Activated CD8-positive, alpha-beta memory T cell treated with anti-CD3 and anti-CD28 coated beads for 48 hours (primary cell): ENCODE measurements around the gene HTR3B.
"Not testable (repeated sequence)": the region's sequence is repeated elsewhere in the genome, so short reads cannot be mapped to it uniquely, and the experiment has no call there.

ENCODE experiments used
- DNase-seq, 3 experiments: peaks; one replicate each; pipeline ENCODE4 v3.0.0-alpha.2; 2020; ENCODE audit warnings: low read depth in 2 of 3, low spot score in 2 of 3

The HTR3B gene

DNA sequence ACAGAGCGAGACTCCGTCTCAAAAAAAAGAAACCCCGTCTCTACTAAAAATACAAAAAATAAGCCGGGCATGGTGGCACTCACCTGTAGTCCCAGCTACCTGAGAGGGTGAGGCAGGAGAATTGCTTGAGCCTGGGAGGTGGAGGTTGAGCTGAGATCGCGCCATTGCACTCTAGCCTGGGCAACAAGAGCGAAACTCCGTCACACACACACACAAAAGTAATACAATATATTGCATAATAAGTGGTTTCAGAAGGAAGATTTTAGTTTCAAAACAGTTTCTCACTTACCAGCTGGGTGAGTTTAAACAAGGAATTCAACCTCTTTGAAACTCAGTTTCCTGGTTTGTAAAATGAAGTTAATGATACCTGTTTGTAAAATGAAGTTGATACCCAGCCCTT is 37.7 kb downstream of the HTR3B start:
- DNase-seq = no peak

DNA sequence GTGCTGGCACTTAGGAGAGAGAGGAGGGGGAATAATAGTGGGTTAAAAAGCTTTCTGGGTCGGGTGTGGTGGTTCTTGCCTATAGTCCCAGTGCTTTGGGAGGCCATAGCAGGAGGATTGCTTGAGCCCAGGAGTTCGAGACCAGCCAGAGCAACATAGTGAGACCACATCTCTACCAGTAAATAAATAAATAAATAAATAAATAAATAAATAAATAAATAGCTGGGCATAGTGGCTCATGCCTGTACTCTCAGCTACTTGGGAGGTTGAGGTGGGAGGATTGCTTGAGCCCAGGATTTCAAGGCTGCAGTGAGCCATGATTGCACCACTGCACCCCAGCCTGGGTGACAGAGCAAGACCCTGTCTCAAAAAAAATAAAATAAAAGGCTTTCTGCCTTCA is 41.6 kb downstream of the HTR3B start:
- DNase-seq = not testable (repeated sequence)

DNA sequence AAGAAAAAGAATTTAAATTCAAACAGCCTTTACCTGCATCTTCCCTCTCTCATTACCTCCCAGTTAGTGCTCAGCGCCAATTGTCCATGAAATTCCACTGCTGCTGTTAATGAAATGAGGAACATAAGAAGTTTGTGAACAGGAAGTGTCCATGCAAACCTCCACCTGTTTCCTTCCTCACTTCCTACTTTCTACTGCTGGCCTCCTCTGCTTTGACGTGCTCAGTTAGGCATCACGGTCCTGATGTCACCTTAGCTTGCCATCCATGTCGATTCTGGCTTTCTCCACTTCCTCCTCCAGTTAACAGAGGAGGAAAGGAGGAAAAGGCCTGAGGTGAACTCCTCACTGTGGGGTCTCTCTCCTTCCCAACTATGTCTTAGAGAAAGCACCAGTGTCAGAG is 43.4 kb downstream of the HTR3B start:
- DNase-seq = no peak

DNA sequence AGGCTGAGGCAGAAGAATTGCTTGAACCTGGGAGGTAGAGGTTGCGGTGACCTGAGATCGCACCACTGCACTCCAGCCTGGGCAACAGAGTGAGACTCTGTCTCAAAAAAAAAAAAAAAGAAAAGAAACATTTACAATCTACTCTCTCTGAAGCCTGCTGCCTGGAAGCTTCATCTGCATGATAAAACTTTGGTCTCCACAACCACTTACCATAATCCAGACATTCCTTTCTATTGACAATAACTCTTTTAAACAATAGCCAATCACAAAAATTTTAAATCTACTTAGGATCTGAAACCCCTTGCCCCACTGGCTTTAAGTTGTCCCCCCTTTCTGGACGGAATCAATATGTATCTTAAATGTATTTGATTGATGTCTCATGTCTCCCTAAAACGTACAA is 45.3 kb downstream of the HTR3B start:
- no peak for DNase-seq

DNA sequence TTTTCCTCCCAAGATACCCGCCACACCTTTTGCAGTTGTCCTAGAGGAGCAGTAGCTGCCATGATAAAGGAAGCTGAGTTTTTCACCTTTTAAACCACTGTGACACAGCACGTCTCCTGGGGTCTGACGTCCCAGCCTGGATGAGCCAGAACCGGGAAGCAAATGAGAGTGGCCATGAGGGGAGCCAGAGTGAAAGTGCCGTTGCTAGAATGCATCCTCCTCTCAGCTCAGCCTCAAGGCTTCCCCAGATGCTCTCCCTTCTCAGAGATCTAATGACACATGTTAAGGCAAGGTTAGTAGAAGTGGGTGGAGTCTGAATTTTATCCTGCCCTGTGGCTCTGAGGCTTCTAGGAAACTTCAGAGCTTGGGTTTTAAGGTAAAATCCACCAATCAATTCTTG is 46.9 kb downstream of the HTR3B start:
- DNase-seq = no peak

DNA sequence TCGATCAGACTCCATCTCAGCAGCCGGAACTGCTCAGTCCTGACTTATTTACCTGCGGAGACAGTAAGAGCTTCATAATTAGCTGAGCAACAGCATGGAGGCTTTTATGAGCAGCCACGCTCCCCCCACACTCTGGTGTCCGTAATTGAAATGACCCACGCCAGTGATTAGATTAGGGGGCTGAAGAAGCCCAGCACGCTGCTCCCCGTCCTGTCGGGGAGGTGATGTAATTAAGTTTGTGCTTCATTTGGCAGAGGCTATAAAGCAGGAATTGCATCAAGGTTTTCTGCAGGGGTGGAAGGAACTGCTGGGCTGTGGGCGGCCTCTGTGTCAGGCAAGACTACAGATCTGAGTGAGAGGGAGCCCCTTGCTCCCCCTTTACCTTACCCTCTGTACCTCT is 47.5 kb downstream of the HTR3B start:
- DNase-seq = no peak

DNA sequence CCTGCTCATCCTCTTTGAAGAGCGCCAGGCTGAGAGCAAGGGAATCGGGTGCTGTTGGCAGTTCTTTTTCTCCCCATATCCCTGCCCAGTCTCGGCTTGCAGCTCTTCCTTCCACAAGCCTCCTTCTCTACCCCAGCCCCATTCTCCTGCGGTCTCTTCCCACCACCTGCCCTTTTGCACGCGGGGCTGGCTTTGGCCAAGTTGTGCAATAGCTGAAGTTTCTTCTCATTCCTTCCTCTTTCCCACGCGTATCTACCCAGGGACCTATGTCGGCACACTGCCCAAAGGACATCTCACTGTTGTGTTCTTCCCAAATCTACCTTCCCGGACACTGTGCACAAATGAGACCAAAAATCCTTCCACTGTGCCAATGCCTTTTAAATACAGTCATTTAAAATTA is 48.0 kb downstream of the HTR3B start:
- DNase-seq = no peak

DNA sequence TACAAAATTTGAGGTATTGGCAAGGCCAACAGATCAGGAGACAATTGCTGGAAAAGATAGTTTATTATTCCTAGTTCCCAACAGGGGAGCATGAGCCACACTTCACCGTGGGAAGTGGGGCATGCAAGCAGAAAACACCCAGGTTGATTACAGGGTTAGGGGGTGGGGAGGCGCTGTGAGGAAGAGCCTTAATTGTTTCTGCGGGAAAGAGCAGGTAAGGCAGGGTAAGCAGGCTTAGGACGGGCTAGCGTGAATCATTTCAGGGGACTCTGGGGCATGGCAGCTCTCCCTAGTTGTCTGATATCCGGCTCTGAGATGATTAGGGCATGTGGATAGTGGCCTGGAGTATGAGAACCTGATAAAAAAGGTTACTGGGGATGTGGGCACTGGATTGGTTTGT is 49.6 kb downstream of the HTR3B start:
- DNase-seq = no peak

DNA sequence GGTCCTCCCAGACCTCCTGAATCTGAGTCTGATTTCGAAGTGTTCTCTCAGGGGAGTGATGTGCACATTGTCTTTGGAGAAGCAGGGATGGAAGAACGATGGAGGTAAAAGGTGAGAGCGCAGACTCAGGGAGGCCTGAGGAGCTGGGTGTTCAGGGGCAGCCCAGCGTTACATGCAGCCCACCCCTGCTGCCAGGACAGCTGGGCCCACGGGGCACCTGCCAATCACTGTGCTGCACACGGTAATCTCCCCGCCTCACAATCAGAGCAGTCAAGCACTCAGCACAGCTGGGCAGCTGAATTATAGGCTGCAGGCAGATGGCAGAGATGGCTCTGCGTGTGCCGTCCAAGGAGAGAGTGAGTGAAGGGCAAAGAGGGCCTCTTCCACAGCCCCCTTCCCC is 52.4 kb downstream of the HTR3B start:
- no peak for DNase-seq

DNA sequence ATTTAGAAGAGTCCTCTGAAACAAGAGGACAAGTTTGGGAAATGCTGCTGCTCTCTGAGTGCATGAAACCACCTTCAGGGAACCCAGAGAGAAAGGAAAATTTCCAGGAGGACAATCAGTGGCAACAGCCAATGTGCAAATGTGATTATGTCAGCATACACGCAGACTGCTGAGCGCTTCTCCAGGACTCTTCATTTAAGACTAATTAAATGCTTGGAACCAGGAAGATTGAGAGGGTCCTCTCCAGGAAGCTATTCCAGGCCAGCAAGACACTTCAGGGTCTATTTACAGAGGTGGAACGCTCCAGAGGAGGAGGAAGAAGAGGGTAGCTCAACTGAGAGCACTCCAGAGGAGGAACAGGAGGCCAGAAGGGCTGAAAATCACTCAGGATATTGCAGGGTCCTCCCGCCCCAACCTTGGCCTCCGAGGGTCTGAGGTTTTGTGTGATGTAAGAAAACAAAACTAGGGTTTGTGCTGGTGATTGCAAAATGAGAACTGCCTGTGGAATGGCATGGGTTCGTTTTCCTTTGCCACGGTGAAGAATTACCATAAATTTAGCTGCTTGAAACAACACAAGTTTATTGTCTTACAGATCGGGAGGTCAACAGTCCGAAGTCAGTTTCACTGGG is 56.2 kb downstream of the HTR3B start:
- no peak for DNase-seq

DNA sequence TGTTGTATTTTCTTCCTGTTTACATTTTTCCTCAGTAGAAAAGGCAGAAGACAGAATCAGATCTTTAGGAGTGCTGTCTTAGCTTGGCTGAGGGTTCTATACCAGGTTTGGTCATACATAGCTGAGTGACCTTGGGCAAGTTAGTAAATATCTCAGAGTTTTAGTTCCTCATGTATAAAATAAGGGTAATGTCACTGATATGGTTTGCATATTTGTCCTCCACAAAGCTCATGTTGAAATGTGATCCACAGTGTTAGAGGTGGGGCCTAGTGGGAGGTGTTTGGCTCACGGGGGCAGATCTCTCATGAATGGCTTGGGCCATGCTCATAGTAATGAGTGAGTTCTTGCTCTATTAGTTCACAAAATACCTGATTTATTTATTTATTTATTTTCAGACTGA is 62.8 kb downstream of the HTR3B start:
- DNase-seq = no peak

DNA sequence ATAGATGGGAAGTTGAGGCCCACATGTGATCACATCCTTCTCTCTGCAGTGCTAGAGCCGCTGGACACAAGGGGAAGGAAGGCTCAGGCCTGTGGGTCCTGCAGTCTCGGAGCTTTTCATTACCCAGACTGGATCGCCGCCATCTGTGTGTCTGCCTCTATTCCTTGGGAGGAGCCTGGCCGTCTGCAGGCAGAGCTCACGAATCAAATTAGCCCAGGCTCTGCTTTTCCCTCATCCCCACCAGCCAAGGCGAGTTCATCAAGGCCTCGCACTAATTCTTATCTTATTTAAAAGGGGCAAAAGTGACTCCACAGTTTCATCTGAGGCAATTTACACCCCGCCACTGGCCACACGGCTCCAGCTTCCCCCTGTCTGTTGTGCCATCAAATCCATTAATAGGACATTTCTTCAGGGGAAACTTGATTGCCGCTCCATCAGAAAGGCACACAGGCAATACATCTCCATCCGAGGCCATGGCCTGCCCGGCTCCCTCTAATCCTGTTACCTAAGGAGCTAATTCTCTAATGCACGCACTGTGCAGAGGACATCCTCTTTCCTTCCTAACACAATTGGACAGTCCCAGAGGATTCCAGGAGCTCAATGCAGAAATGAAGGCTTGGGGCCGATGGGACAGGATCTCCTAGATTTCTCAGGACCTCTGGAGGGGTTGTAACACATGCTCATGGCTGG is 67.1 kb downstream of the HTR3B start:
- no peak for DNase-seq

DNA sequence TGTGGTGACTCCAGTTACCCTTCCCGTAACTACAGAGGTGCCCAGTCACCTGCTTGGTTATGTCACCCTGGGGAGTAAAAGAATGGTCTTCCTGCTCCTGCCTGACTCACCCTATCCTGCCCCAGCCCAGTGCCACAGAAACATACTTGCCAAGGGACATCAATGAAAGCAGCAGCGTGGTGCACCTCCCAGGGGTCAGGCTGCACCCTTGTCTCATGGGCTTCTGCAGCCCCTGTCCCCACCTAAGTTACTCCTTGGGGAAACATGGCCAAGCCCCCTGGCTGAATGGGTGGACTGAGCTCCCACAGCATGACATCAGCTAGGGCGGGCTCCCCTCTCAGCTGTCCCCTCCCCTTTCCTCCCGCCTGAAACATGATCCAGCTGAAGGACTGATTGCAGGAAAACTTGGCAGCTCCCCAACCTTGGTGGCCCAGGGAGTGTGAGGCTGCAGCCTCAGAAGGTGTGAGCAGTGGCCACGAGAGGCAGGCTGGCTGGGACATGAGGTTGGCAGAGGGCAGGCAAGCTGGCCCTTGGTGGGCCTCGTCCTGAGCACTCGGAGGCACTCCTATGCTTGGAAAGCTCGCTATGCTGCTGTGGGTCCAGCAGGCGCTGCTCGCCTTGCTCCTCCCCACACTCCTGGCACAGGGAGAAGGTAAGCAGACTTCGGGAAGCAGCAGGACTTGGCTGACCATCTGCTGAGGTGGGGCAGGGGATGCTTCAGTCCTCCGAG is 70.3 kb downstream of the HTR3B start, which contains the start of gene HTR3A:
Gene HTR3A (plus strand): TSS at position 368 of the 730 bp plus-strand sequence. CDS start 218 bp downstream, at position 586.
- no peak for DNase-seq

DNA sequence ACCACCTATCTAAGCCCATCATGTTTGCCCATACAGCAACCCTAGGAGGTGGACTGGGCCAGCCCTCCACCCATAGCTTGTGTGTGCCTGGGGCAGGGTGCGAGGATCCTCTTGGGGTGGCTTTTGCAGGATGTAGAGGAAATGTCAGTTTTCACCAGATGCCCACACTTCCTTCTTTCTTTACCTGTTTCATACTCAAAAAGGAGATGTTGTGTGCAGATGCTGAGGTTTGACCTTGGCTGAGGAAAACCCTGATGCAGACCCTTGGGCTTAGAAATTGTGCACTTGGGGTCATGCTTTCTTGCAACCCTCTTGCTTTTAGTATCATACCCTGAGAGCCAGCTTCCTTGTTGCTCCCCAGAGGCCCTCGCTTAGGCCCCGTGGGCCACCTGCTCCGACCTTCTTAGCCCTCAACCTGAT is 72.5 kb downstream of the HTR3B start:
- DNase-seq = no peak

DNA sequence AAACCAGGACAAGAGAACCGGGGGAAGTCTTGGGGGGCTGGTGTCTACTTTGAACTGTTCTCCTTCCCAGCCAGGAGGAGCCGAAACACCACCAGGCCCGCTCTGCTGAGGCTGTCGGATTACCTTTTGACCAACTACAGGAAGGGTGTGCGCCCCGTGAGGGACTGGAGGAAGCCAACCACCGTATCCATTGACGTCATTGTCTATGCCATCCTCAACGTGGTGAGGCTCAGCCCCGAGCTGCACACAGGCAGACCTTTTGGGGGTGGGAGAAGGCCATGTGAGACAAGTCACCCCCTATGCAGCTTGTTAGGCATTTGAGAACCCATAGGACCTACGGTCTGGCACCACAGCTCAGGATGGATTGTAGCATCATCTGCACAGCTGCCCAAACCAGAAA is 73.1 kb downstream of the HTR3B start:
- no peak for DNase-seq

DNA sequence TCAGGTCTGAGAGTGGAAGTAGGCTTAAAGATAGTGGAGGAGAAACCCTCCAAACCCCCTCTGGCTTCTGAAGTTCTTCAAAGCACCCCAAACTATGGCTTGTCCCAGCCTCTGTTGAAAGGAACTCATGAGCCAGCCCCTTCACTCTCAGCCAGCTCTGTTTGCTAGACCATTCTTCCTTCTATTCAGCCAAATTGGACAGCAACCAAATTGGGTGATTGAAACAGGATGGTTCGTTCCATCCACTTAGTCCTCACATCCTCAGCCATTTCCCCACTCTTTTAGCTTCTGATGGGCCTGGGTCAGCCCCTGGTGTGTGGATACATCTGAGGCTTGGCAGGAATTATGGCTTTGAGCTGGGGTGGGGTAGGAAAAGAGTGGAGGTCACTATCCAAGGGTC is 74.8 kb downstream of the HTR3B start:
- no peak for DNase-seq

DNA sequence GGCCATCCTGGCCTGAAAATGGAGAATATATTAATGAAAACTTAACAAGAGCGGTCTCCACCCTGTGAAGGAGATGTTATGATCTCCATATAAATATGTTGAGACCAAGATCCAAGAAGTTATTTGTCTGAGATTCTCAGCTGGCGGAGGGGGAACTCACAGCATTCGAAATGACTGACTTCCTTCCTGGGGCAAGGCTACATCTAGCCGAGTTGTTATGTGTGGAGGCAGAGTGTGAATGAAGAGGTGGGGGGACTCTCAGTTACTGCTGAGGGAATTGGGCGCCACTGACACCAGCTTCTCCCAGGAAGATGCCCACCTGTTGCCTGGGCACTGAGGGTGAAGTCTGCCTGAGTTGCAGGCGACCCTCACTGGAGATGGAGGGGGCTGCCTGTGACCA is 76.2 kb downstream of the HTR3B start:
- DNase-seq = no peak

DNA sequence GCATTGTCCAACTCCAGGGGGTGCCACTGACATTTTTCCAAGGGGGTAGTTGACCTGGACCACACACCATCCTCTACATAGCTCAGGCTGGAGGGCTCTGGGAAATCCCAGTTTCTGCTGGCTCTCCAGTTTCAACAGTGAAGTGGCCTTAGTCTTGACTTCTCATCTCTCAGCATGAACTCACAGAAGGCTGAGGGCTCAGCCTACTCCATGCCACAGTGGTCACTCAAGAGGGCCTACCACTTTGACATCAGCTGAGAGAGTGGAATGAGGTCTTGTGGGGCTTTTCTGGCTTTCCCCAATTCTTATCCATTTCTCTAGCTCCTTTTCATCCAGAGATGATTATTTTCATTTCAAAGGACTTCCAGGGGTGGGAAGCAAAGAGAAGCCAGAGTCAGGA is 77.7 kb downstream of the HTR3B start:
- no peak for DNase-seq

DNA sequence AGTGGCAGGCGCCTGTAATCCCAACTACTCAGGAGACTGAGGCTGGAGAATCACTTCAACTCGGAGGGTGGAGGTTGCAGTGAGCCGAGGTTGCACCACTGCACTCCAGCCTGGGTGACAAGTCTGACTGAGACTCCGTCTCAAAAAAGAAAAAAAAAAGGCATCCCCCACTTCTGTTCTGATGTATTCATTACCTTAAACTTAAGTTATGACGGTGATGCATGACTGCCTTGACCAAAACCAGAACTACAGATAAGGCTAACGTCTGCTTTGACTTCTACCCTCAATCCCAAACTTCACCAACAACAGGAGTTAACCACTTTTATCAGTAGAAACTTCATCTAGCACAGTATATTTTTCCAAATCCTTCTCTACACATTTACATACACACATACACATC is 80.2 kb downstream of the HTR3B start:
- DNase-seq = no peak

DNA sequence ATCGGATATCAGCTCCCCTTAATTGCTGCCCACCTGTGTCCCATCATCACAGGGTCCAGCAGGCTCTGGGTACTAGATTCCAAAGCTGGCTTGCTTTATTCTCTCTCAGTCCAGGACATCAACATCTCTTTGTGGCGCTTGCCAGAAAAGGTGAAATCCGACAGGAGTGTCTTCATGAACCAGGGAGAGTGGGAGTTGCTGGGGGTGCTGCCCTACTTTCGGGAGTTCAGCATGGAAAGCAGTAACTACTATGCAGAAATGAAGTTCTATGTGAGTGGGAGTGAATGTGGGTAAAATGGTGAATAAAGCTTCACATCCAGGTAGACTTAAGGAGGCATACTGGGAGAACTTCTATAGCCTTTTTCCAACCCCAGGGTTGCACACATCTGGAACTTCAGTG is 81.3 kb downstream of the HTR3B start:
- DNase-seq = no peak

DNA sequence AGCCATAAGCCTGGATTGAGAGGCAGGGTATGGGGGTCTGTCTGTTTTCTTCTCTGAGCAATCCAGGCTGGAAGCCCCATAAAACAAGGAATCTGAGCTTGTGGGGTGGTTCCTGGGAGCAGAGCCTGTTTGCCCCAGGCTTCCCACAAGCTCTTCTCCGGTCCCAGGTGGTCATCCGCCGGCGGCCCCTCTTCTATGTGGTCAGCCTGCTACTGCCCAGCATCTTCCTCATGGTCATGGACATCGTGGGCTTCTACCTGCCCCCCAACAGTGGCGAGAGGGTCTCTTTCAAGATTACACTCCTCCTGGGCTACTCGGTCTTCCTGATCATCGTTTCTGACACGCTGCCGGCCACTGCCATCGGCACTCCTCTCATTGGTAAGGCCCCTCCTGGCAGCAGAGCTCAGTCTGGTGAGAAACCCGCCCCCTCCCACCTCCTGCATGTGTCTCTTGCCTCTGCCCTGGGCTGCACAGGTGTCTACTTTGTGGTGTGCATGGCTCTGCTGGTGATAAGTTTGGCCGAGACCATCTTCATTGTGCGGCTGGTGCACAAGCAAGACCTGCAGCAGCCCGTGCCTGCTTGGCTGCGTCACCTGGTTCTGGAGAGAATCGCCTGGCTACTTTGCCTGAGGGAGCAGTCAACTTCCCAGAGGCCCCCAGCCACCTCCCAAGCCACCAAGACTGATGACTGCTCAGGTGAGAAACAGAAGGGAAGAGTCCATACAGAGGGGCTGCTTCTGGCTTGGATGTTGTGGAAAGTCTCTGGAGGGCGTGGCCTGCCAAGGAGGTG is 82.0 kb downstream of the HTR3B start:
- DNase-seq = no peak

DNA sequence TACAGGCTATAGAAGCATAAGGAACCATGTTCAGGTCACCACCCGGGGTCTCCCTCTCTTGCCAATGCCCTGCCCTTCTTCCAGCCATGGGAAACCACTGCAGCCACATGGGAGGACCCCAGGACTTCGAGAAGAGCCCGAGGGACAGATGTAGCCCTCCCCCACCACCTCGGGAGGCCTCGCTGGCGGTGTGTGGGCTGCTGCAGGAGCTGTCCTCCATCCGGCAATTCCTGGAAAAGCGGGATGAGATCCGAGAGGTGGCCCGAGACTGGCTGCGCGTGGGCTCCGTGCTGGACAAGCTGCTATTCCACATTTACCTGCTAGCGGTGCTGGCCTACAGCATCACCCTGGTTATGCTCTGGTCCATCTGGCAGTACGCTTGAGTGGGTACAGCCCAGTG is 84.8 kb downstream of the HTR3B start:
- DNase-seq = no peak
